Activated CD8-positive, alpha-beta memory T cell treated with anti-CD3 and anti-CD28 coated beads, Interleukin-2, amount 50 U/mL, for 24 hours (primary cell): ENCODE measurements around the gene PLEK.

ENCODE experiments used
- DNase-seq: peaks from one replicate; pipeline ENCODE4 v3.0.0-alpha.2; 2020; ENCODE audit errors: extremely low read depth

Gene PLEK

DNA sequence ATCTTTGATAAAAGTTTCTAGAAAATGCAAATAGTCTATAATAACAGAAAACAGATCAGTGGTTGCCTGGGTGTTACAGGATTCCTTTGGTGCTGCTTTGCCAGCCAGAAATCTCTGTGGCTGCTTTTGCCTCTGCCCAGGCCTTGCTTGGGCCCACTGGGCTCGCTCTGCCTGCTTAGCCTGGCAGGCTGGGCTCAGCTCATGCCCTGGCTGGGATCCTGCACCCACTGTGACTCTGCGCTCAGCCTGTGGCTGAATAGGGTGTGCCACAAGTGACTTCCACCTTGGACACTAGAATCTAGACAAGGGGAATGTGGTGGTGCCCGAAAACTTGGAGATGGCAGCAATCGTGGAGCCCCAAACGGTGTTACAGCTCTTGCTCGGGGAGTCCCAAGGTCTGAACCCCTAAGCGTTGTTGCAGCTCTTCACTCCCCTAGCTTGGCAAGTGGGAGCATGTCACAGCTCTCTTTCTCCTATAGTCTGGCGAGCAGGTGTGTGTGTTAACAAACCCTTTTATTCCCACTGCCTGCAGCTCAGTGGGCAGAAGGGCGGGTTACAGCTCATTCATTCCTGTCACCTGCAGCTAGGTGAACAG is 51.1 kb downstream of the PLEK start:
- DNase-seq = no peak

- no peak for DNase-seq
These were observed 52.8 kb downstream of the PLEK start for GRCh38 chr2:68417926-68418325.

GRCh38 chr2:68418419-68418818 is 53.3 kb downstream of the PLEK start:
- DNase-seq = no peak

DNA sequence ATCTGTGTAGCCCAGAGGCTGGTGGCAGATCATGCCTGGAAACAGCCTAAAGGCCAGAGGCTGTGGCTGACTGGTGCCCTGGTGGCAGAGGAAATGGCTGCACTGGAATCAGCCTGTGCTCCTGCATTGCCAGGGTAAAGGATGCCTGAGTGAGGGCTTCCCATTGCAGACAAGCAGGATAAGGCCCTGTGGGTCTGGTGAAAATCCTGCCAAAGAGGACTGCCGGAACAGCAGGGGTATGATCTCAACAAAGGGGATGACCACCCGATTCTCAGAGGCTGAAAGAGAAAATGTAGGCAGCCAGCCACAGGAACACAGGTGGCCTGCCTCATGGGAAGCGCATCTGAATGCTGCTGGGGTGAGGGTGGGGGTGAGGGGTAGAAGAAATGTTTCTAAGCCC is 53.8 kb downstream of the PLEK start:
- no peak for DNase-seq

DNA sequence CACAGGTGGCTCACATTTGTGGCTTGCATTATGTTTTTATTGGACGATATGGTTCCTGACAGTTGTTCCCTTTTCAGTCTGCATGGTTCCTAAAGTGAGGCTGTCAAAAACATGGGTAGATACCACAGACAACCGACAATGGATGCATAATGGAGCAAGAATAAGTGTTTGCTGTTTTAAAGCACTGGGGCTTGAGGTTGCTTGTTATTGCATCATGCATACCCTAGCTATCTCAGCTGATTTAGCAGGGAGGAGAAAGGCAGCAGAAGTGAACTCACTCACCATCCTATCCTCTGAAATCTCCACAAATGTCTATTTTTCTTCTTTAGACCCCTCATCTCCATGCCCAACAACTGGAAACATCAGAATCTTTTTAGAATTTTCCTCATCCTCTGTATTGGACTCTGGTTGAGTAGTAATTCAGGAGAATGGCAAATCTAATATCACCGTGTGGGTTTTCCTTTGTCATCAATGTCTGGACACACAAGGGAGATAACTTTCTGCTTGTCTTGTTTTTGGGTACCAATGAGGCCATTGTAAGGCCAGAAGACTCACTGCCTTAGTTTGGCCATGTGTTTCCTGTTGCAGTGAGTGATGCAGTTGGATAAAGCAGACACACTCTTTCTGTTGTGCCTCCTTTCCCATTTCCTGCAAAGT is 55.3 kb downstream of the PLEK start:
- no peak for DNase-seq

DNA sequence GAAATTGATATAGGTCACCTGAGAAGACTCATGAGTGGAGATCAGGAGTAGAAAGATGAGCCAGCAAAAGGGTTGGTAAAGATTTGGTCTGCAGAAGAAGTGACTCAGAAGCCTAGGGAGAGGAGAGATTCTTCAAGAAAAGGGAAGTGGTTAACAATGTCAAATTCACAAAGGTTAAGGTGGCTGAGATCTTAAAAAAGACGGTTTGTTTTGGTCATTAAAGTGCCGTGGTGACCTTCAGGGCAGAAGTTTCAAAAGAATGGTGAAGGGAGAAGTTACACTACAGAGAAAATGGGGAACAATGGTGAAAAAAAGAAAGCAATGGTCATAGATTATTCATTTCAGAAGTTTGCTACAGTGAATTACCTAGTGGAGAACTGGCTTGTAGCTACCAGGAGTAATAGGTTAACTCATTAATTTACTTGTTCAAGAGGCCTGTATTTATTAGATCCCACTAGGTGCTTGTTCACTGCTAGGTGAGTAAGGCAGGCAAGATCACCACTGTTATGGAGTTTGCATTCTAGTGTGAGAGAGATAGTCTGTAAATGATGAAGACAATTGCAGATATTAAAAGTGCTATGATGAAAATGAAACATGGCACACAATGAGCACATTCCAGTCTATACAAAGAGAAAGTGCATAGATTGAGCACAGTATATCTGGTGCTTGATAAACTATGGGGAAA is 59.0 kb downstream of the PLEK start:
- no peak for DNase-seq

DNA sequence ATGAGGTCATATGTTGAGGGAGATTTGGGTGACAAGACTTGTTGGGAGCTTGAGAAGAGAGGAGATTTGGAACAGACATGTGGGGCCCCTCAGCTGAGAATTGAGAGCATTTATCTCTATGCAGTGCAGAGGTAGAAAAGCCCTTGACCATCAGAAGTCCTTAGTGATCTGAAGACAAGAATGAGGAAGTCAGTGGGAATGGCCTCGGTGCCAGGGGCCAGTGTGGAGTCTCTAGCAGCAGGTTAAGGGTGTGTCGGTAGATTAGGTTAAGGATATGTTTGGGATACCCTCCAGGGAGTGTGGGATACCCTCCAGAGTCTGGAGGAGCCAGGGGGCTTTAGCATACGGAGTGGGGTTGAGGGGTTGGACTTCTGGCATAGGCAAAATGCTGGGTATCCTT is 60.4 kb downstream of the PLEK start:
- DNase-seq = no peak

GRCh38 chr2:68426446-68426845 is 61.4 kb downstream of the PLEK start:
- DNase-seq = no peak

GRCh38 chr2:68426848-68427579 is 61.9 kb downstream of the PLEK start:
- no peak for DNase-seq

- DNase-seq = no peak
These were observed 63.0 kb downstream of the PLEK start for GRCh38 chr2:68428126-68428525.

GRCh38 chr2:68428746-68429145 is 63.7 kb downstream of the PLEK start:
- no peak for DNase-seq

- DNase-seq = no peak
These were observed 64.3 kb downstream of the PLEK start for GRCh38 chr2:68429311-68429826.

DNA sequence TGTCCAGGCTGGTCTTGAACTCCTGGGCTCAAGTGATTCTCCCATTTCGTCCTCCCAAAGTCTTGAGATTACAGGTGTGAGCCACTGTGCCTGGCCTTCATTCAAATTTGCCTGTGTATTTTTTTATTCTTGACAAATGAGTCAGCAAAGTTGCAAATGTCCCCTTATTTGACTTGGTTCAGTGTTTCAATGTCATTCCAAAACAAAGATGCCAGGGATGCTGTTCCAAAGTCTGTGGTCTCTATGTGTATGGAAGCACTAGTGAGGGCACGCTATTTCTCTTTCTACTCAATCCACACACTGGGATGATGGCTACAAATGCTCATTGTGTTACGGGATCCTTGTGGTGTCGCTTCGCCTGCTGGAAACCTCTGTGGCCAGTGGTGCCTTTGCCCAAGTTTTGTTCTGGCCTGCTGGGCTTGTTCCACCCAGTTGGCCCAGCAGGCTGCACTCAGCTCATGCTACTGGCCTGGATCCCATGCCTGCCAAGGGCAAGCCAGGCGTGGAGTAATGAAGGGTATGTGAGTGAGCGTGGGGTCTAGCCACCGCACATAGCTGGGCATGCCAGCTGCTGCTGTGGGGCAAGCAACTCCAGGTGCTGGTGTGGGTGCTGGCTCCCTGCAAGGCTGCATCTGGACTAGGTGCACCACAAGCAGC is 66.4 kb downstream of the PLEK start:
- DNase-seq = no peak

DNA sequence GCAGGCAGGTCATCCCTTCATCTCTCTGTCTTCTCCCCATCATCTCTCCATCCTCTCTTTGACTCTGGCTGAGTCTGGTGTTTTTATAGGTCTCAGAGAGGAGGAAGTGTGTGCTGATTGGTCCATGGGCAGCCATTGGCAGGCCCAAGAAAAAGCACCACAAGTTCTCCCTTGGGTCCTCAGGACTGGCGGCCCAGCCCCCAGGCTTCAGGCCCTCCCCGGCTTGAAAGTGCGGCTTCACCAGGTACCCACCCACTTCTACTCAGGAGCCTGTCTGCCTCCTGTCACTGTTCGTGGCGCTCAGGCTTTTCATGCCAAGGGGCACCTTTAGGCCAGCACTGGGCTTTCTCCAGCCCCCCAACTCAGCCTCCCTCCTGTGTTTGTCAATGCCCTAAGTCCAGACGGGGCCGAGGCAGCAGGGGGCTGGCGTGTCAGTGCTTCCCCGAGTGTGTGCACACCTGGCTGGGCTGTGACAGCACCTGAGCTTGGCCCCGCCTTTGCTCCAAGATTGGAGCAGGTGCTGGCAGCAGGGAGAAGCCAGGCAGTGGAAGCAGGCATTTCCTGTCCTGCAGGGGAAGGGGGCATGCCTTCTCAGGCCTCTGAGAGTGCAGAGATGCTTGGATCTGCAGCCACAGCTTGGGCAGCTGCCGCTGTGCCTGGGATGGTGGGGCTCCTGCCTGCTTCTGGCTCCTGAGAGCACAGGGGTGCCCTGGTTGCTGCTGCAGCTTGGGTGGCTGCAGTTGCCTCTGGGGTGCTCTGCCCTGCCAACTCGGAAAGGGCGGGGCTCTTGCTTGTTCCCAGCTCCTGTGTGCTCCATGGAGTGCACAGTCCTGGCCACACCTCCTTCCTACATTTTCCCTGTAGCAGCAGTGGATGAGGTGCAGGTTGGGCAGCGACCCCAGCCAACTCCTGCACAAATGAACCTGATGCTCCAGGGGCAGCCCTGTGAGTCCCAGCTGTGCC is 67.9 kb downstream of the PLEK start:
- no peak for DNase-seq

GRCh38 chr2:68434981-68435380 is 69.9 kb downstream of the PLEK start:
- no peak for DNase-seq

- DNase-seq = no peak
These were observed 70.5 kb downstream of the PLEK start for GRCh38 chr2:68435615-68436014.

DNA sequence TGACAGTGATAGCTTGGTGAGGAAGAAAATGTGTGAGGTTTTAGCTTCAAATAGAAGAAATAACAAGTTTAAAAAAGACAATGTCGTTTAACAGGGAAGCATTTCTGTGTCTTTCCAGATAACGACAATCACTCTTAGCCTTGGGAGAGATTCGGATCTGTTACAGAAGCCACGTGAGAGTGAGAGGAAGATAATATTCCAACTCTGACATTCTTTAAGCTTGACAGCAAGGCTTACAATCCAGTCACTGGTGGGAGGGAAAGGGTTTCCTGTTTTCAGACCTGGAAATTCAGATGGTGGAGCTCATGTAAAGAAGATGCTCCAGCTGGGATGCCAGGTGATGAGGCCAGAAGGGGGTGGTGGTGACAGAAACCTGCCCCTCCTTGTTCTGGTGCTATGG is 71.2 kb downstream of the PLEK start:
- no peak for DNase-seq

DNA sequence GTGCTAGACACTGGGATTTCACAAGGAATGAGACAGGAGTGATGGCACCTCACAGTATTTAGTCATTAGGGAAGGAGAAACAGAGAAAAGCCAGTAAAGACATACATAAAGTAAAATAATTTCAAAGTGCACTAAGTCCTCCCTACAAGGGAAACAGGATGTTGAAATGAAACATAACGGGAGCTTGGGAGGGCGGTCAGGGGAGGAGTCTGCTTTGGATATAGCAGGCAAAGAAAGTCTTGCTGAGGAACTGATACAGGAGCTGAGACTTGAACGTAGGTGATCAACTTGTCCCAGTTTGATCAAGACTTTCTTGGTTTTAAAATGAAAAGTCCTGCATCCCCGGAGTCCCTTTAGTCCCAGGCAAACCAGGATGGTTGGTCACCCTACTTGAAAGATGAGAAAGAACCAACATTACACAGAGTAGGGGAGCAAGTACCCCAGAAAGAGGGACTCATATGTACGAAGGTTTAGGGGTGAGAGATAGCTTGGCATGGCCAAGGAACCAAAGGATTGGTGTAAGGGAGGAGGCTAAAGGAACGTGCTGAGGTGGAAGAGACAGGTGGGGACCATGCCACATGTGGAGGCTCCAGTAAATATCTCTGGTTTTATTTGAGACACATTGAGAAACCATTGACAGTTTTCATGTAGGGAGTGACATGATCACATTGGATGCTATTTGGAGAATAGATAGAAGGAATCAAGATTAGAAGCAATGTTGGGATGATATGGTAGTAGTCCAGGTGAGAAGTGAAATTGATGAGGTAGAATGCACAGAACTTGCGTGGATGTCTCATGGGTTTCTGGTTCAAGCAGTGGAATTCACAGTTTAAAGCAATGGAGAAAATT is 73.6 kb downstream of the PLEK start:
- DNase-seq = no peak

- peak; percentile 62 for DNase-seq
These were observed 76.3 kb downstream of the PLEK start for GRCh38 chr2:68441179-68441993.
